ENCODE data around the gene NEURL1B.
"Not testable (repeated sequence)": the region's sequence is repeated elsewhere in the genome, so short reads cannot be mapped to it uniquely, and the experiment has no call there.

NEURL1B gene

DNA sequence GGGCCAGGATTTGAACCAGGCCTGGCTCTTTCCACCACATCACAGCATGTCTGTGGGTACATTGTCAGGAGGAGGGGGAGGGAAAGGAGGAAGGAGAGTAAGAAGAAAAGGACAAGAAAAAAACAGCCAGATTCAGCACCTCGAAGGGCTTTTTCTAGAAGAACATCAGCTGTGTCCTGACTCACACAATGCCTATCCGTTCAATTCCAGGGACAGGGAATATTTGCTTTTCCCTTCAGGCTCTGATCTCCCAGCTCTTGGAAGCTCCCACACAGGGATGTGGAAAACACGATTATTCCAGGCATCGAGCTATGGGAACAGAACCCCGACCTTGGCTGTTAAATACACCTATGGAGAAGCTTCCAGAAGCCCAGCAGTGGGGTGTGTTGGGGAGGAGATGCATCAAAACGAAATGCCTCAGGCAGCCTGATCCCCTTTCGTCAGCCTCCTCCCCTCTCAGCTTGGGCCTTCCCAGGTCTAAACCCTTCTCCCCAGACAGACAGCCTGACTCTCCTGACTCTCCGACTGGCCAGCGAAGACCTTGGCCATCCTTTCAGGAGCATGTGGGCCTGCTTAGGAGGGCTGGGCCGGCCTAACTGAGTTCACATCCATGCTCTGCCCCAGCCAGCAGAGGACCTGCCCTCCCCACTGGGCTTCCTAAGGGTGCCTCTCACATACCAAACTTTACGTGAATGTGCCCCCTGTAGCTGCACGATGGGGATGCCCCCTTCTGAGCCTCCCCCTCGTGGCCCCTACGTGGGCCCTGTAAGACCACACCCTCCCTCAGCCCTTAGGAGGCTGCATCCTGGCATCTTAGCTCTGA is 54.4 kb downstream of the NEURL1B start:
- DNase-seq (ENCODE audit: low read depth, low spot score): no peak

DNA sequence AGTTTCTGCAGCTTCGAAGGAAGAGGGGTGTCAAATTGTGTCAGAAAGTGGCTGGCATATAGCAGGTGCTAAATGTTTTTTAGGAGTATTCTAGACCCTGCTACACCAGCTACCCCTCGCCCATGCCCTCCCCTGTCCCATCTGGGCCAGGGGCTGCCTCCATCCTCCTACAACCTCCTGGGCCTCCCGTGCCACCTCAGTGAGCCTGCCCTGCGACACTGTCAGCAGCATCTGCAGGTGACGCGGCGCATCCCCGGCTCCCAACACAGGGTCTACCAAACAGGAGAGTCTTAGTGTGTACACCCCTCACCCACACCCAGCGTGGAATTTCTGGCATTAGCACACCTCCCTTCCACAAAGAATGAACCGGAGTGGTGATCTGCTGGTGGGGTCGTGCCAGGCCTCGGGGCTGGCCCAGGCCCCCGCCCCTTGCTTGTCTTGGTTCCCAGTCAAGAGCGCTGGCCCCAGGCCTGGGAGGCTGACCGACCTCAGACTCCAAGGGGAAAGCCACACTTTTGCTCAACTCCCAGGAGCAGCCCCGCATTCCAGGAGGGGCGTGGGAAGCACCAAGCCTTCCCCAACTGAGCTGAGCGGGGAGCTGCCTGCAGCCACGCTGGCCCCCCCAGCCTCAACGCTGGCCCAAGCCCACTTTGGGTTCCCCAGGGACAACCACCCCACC is 55.2 kb downstream of the NEURL1B start:
- no peak for DNase-seq (ENCODE audit: low read depth, low spot score)

- peak; percentile 56 for DNase-seq (ENCODE audit: low read depth, low spot score)
Measured at GRCh38 chr5:172697123-172698121, 56.4 kb downstream of the NEURL1B start.

DNA sequence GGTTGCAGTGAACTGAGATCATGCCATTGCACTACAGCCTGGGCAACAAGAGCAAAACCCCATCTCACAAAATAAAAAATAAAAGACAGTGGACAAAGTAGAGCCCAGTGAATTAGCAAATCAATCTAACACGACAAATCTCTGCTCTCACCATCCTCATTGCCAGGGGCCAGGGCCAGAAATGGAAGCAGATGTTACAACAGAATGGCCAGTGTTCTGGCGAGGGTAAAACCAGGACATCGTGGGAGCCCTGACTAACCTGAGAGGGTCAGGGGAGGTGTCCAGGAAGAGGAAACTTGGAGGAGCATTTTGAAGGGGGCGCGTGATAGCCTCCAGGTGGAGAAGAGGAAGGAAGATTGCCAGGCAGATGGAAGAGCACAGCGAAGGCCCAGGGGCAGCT is 58.4 kb downstream of the NEURL1B start:
- no peak for DNase-seq (ENCODE audit: low read depth, low spot score)

- DNase-seq (ENCODE audit: low read depth, low spot score): no peak
Measured at GRCh38 chr5:172699999-172700364, 58.9 kb downstream of the NEURL1B start.

DNA sequence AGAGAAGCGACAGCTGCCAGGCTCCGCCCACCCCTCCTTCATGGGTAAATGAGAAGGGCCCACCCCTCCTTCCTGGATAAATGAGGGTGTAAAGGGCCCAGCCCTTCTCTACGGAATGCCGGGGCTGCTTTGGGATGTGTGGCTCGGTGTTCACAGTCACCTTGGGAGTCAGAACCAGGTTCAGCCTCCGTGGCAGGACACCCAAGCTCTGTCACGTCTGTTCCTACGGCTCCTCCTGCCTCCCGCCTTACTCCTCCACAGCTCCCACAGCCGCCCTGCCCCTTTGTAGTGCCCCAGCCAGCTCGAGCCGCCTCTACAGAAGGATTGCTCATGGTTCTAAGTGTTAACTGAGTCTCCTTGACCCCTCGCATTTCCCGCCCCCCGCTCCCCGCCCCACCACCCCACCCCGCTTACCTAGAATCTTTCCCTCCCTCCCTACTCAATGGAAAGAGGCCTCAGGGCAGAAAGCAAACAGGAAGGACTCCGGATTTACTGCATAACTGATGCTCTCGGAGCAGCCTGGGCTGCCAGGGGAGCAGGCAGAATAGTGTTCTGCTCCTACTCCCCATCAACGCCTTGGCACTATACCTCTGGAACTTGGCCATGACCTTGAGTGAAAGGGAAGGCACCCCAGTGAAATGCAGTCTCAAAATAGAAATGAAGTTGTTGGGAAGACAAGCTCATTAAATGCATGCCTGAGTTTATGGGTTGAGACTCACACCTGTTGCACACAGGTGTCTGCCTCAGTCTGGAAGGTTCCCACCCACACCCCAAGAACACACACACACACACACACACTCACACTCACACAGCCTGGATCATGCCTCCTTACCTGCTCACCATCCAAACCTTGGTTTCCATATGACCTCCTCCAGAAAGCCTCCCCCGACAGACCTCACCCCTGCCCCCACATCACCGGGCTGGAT is 59.6 kb downstream of the NEURL1B start:
- no peak for DNase-seq (ENCODE audit: low read depth, low spot score)

DNA sequence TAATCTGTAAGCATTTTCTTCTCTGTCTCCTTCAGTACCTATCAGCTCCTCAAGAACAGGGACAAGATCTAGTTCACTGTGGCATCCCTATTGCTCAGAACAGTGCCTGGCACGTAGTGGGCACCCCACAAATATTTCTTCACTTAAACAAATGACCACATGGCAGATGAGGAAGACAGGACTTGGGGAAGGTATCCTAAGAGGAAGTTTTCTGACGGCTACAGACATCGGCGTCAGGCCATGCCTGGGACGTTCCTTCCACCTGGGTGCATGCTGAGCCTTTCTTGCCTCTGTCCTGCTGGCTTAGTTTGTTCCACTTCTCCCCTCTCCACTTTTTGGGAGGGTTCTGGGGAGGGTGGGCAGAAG is 60.2 kb downstream of the NEURL1B start:
- DNase-seq (ENCODE audit: low read depth, low spot score): no peak

GRCh38 chr5:172703952-172704351 is 62.9 kb downstream of the NEURL1B start:
- DNase-seq (ENCODE audit: low read depth, low spot score): no peak

DNA sequence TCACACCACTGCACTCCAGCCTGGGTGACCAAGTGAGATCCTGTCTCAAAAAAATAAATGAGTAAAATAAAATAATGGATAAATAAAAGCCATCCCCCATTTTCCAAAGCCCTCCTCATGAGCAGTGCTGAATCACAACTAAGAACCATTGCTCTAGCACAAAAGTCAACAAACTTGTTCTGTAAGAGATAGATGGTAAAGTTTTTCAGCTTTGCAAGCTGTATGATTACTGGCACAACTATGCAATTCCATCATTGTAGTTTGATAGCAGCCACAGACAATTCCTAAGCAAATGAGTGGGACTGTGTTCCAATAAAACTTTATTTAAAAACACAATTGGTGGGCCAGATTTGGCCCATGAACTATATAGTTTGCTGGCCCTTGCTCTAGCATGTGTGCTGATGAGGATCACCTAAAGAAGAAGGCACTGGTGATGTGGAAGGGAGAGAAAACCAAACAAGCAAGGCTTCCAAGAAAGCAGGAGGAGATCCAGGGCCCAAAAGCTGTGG is 64.6 kb downstream of the NEURL1B start:
- DNase-seq (ENCODE audit: low read depth, low spot score): no peak

GRCh38 chr5:172706796-172707195 is 65.7 kb downstream of the NEURL1B start:
- DNase-seq (ENCODE audit: low read depth, low spot score): no peak

DNA sequence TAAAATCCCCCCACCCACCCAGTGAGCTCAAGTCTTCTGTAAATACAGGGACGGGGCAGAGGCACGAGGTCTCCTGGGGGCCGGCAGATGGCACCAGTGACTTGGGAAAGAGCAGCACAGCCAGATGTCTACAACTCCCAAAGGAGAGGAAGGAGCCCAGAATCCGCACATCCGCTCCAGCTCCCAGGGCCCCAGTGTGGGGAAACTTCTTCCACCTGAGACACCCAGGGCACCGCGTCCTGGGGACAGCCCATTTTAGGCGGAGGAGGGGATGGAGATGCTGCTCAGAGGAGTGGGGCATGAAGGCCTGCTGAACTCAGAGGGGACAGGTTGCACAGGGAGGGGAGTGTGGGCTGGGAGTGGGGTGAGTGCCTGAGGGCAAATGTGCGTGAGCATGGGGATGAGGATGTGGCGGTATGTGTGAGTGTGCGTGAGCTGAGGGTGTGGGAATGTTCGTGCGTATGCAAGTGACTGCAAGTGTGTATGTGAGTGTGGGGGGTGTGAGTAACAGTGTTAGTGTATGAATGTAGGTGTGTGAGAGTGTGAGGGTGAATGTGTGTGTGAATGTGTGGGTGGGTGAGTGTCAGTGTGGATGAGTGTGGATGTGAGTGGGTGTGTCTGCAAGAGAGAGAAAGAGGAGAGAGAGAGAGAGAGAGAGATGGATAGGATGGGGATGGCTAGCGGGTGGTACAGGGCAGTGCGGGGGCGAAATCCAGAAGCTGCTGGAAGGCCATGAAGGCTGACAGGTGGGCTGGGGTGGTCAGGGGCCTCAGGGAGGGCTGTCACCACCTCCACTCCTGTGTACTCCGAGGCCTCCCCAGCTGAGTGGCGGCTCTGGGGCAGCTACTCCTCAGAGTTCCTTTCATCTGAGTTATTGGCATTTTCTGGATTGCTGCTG is 66.5 kb downstream of the NEURL1B start:
- no peak for DNase-seq (ENCODE audit: low read depth, low spot score)

DNA sequence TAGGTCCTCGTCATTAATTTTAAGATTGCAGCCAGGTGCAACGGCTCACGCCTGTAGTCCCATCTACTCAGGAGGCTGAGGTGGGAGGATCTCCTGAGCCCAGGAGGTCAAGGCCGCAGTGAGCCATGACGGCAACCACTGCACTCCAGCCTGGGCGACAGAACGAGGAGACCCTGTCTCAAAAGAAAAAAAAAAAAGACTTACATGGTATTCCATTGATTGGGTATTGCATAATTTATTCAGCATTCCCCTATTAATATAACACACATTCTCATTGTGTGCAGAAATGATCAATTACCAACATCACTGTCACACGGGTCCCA is 67.1 kb downstream of the NEURL1B start:
- DNase-seq (ENCODE audit: low read depth, low spot score): no peak

DNA sequence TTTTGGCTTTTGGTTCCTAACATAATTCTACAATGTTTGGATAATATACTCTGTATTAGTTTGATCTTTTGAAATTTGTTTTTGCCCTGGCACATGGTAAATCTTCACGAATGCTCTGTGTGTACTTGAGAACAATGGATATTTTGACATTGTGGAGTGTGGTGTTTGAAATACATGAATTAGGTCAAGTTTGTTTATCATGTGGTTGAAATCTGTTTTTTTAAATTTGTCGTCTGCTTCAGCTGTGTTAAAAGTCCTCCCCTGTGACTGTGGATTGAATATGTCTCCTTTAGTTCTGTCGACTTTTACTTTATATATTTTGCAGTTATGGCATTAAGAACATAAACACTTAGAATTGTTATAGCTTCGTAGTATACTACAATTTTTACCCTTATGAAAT is 69.6 kb downstream of the NEURL1B start:
- DNase-seq (ENCODE audit: low read depth, low spot score): no peak

DNA sequence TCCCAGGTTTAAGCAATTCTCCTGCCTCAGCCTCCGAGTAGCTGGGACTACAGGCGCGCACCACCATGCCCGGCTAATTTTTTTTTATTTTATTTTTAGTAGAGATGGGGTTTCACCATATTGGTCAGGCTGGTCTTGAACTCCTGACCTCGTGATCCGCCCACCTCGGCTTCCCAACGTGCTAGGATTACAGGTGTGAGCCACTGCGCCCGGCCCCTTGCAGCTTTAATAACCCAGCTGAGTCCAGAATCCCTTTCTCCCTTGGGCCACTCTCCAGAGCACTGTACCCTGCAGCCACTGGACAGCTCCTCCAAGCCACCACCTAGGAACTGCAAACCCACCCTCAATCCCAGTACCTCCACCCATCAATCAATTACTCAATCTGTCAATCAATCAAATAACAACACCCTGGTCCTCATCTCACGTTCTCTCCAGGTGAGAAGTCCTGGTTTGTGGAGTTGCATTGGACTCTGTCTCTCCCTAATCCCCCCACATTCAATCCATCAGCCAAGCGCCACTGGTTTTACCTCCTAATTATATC is 70.3 kb downstream of the NEURL1B start:
- DNase-seq (ENCODE audit: low read depth, low spot score): not testable (repeated sequence)

DNA sequence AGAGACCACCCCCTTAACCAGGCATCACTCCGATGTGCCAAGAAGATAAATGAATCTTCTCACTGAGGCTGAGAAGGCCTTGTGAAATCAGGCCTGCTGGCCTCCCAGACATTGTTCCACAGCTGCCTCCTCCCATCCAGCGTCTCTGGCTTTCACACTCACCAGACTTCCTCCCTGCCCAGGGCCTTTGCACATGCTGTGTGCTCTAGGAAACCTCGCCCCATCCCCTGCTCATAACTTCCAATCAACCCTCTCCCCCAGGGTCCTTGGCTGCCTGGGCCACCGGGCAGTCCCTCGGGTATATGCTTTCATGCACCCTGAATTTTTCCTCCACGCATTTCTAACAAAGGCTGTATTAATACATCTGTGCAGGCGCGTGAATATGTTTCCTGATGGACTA is 71.5 kb downstream of the NEURL1B start:
- DNase-seq (ENCODE audit: low read depth, low spot score): no peak

GRCh38 chr5:172713113-172713808 is 72.2 kb downstream of the NEURL1B start:
- DNase-seq (ENCODE audit: low read depth, low spot score): peak; percentile 44

- DNase-seq (ENCODE audit: low read depth, low spot score): no peak
Measured at GRCh38 chr5:172713809-172714490, 72.9 kb downstream of the NEURL1B start.
